Posterior vena cava (tissue), 2 donors: Measurements from ENCODE around the gene MAPKAPK2. TPM values are rescaled to one million over a fixed set of nuclear protein-coding genes. Genes with fewer than 3 reads are reported as not detected.

Experiments used
- DNase-seq: peaks from one replicate; pipeline ENCODE4 v3.0.0-alpha.2; 2020; ENCODE audit warnings: low spot score
- intact Hi-C, 2 donors: fragments of 100-400 bp; cut with DNase I; formaldehyde crosslinking; loops; one replicate each; pipeline versions ENCODE4 v1.14.1 to v1.14.2; 2022 to 2023
- total RNA-seq, 2 donors: library from RNA; stranded (reverse); fragmentation: NEBNext Ultra II Directional; extraction: Animal tissue kit (Norgen Biotek cat#: 25700); gene quantifications; one replicate each; pipeline ENCODE4 v1.2.1, GENCODE V29; 2021
- donor health status: DM: yes; HTN: yes; CAD: no.
- donor health status: DM: yes; HTN: yes; CAD: no.

Gene MAPKAPK2
- total RNA-seq, 2 donors from 2014 or later = 69.0 to 102 TPM

GRCh38 chr1:206779638-206780037, 94.9 kb downstream of the MAPKAPK2 start:
- no peak for DNase-seq
- intact Hi-C loops = no loop called here

- no peak for DNase-seq
- intact Hi-C loops = no loop called here
These were observed 97.7 kb downstream of the MAPKAPK2 start for GRCh38 chr1:206782448-206782847.

- intact Hi-C loops = no loop called here
- no peak for DNase-seq
These were observed 98.8 kb downstream of the MAPKAPK2 start for GRCh38 chr1:206783506-206783905.

Other genes starting within 250 kb of the MAPKAPK2 start
- 1 to 10 TPM; 4.8 to 6.5 TPM for gene IKBKE, start 214.4 kb upstream of the MAPKAPK2 start, total RNA-seq
- gene RASSF5, start 177.4 kb upstream of the MAPKAPK2 start, total RNA-seq = 10 to 100 TPM; 11.0 to 13.3 TPM
- gene EIF2D, start 72.4 kb upstream of the MAPKAPK2 start, total RNA-seq = 10 to 100 TPM; 32.4 to 34.3 TPM
- 10 to 100 TPM in 1 of 2 donors, 1 to 10 TPM in 1; 8.4 to 10.7 TPM for gene DYRK3, start 49.4 kb upstream of the MAPKAPK2 start, total RNA-seq
- gene IL19, start 85.9 kb downstream of the MAPKAPK2 start, total RNA-seq = not detected
- 1 to 10 TPM; 5.2 to 6.1 TPM for gene IL10, start 87.6 kb downstream of the MAPKAPK2 start, total RNA-seq
- gene IL20, start 180.7 kb downstream of the MAPKAPK2 start, total RNA-seq = not detected
- not detected for gene IL24, start 212.5 kb downstream of the MAPKAPK2 start, total RNA-seq
- gene FCMR, start 237.0 kb downstream of the MAPKAPK2 start, total RNA-seq = 1 to 10 TPM; 1.4 to 3.3 TPM